Coronary artery (tissue), 2 donors: Measurements from ENCODE around the gene NDUFAB1.

Experiments
- DNase-seq: peaks from one replicate; pipeline ENCODE4 v3.0.0-alpha.2; 2017; ENCODE audit warnings: low spot score
- H3K27ac ChIP-seq, 2 donors: fragments of 200-600 bp; sonication (generic); one replicate each; pipeline ENCODE4 v1.5.1; 2016 to 2019
- H3K4me3 ChIP-seq: fragments of 200-600 bp; sonication (generic); 2 replicates; pipeline ENCODE4 v1.5.1; 2016; ENCODE audit warnings: mild to moderate bottlenecking, moderate library complexity
- TF ChIP-seq, protein P1 (sequence below): fragments of 200-600 bp; sonication (generic); IDR thresholded peaks from one replicate; pipeline ENCODE4 v1.5.1; 2019; ENCODE audit warnings: antibody characterized with exemption

Gene NDUFAB1

DNA sequence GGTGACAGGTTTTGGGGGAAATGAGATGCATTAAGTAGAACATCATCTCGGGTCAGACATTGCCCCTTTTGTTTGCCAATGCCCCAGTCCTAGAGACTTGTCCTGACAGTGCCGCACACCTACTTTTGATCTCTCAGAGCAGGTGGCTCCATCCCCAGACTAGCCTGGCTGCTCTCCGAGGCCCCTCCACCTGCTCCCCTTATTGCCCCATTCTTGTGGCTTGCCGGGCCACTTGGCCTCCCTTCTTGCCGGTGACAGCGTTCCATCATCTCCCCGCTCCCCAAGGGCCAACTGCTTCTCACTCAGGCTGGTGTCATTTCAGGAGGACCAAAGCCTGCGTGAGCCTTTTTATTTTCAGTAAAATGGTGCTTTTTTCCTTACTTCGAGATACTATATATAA is 23.7 kb downstream of the NDUFAB1 start:
- Histone ChIP-seq H3K27ac (no peak overlapping the region), H3K4me3 (no peak overlapping the region)
- DNase-seq, result no peak
- TF ChIP-seq, protein P1, sequence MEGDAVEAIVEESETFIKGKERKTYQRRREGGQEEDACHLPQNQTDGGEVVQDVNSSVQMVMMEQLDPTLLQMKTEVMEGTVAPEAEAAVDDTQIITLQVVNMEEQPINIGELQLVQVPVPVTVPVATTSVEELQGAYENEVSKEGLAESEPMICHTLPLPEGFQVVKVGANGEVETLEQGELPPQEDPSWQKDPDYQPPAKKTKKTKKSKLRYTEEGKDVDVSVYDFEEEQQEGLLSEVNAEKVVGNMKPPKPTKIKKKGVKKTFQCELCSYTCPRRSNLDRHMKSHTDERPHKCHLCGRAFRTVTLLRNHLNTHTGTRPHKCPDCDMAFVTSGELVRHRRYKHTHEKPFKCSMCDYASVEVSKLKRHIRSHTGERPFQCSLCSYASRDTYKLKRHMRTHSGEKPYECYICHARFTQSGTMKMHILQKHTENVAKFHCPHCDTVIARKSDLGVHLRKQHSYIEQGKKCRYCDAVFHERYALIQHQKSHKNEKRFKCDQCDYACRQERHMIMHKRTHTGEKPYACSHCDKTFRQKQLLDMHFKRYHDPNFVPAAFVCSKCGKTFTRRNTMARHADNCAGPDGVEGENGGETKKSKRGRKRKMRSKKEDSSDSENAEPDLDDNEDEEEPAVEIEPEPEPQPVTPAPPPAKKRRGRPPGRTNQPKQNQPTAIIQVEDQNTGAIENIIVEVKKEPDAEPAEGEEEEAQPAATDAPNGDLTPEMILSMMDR, result no peak

DNA sequence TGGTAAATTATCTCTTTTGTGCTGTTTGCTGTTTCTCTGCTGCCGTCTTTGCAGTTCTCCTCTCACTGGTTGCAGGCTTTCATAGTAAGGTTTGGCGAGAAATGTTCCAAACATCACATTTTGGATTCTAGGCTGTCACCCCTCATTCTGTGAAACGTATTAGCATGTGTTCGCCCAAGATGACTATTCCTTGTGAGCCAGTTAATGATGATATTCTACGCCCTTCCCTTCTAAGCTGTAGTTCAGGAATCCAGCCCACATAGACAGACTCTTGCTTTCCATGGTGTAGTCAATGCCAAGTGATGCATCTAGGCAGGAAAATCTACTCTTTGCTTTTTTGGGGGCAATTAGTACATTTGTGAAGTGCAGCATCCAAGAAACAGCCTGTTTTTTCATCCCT is 24.2 kb downstream of the NDUFAB1 start:
- Histone ChIP-seq H3K27ac (no peak overlapping the region), H3K4me3 (no peak overlapping the region)
- TF ChIP-seq, protein P1, result no peak
- DNase-seq, result no peak

DNA sequence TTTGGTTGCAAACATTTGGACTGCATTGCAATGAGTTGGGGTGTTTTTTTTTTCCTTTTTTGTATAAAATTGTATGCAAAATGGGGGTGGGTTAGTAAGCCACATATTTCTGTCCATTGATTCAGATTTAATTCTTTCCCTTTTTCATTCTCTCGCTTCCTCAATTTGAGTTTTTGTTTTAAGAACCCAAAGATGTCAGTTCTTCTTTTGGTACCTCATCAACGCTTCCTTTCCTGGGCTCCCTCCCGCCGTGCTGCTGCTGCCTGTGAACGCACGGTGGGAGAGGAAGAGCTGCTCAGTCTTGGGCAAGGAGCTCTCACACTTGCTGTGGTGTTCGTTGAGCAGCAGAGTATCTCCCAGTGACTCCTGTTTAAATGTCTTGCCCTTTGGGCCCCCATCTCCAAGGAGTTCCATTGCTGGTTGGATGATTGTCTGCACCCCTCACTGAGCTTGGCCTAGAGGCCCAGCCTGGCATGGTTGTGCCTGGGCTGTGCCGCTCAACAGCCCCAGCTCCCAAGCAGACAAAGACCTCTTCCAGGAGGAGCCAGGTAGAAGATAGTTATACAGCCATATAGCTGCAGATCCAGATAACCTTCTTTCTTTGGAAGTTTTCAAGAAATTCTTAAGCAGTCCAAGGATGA is 25.0 kb downstream of the NDUFAB1 start:
- no peak overlapping the region for H3K4me3 ChIP-seq
- no peak overlapping the region for H3K27ac ChIP-seq
- DNase-seq, result no peak
- TF ChIP-seq, protein P1, result no peak

DNA sequence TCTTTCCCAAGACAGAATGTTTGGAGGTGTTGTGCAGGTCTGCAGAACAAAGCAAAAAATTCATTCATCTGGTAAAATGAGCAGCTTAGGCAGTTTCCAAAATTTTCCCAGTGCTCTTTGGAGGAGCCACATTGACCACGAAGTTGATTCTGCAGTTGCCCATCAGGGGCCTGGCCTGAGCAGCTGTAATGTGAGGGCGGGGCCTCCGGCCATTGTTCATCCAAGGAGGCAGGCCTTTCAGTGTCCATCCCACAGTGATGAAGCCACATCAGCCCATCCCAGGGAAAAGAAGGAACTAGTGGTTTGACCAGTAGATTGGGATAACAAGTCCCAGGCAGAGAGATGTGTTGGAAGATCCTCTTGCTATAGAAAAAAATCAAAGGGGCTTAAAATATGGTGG is 28.5 kb downstream of the NDUFAB1 start:
- Histone ChIP-seq H3K4me3 (no peak overlapping the region), H3K27ac (no peak overlapping the region)
- TF ChIP-seq, protein P1, result no peak
- DNase-seq, result no peak

DNA sequence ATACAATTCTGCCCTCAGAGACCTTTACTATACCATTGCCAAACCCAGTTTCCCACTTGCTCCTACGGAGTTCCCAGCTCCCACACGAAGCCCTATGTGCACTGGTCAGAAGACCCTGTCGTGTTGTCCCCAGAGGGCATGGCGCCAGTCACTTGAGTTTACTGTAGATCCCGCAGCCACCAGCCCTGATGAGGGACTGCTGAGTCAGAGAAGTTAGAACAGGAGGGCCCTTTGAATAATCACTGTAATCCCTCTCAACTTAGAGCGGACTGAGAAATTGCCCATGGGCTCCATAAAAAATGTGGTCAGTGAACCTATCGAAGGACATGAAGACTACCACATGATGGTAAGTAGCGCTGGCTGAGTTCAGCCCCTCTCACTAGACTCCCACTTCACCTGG is 29.4 kb downstream of the NDUFAB1 start:
- no peak overlapping the region for H3K27ac ChIP-seq
- TF ChIP-seq, protein P1, result no peak
- no peak overlapping the region for H3K4me3 ChIP-seq
- DNase-seq, result no peak

DNA sequence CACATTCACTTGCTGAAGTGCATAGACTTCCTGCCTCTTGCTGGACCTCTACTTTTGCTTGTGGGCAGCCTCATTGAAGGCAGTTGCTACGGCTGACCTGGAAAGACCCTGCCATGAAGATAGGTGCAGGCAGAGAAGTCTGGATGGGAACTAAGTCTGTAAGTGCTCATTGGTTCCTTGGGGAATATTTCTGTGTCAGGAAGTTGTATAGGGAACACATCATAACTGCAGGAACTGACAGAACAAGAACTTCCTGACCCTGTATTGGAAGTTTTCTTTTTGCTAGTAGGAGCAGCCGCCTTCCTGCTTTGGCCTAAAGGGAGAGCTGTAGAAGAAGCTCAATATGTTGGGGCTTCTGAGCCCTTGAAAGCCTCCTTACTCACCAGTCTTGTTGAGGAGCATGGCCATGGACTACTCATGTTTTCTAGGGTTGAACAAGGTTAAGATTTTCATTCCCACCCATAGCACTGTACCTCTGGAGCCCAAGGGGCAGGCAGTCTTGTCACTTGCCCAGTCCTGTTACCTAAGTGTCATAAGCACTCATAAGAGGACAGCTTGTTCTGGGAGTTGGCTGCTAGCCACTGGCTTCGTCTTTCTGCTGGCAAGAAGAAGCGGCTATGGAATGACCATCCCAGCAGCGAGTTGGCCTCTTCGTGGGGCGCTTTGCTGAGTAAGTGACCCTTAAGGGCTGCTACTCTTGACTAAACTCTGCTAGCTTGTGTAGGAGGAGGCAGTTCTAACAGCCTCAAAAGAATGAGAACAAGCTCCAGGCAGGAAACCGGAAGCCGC is 31.3 kb downstream of the NDUFAB1 start:
- no peak overlapping the region for H3K4me3 ChIP-seq
- H3K27ac ChIP-seq, result no peak overlapping the region
- DNase-seq, result no peak
- TF ChIP-seq, protein P1, result no peak

DNA sequence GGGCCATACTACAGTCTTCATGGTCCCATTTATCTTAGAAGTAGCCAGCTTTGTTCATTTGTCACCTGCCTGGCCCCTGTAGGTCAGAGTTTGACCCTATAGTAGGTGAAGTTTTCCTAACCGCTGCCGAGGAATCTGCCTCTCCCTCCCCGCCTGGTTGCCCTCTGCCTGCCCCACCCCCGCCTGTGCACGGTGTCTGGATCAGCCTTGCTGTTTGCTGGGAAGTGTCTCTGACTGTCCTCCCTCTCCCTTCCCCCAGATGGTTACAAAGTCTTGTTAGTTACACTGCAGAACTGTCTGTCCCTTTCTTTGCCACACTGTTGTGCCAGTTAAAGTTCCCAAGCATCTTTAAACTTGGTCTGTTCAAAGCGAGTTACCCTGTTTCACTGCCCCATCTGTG is 32.9 kb downstream of the NDUFAB1 start:
- no peak overlapping the region for H3K4me3 ChIP-seq
- no peak for DNase-seq
- H3K27ac ChIP-seq, result no peak overlapping the region
- TF ChIP-seq, protein P1, result no peak
